ENCODE data around the gene LEPROT. TPM values are rescaled to one million over a fixed set of nuclear protein-coding genes. Genes with fewer than 3 reads are reported as not detected.

LEPROT gene
- polyA plus RNA-seq, 1 experiment = 86.7 TPM

- no peak overlapping the region for H3K27ac ChIP-seq (ENCODE audit: low read depth, low read length)
- CTCF ChIA-PET = interaction anchor here (0.7 to 3.8 kb wide), 4 partner anchors 11 to 424 kb away, joined by 3 to 89 read pairs (median 34); no protein-coding TSS in a partner anchor
- H3K27me3 ChIP-seq (ENCODE audit: control insufficient read depth, insufficient read depth, low read length) = no peaks in the 10 kb centered on the region
- H3K9me3 ChIP-seq (ENCODE audit: control insufficient read depth, insufficient read depth, low read length) = no peaks in the 10 kb centered on the region
- TF ChIP-seq, protein P1, sequence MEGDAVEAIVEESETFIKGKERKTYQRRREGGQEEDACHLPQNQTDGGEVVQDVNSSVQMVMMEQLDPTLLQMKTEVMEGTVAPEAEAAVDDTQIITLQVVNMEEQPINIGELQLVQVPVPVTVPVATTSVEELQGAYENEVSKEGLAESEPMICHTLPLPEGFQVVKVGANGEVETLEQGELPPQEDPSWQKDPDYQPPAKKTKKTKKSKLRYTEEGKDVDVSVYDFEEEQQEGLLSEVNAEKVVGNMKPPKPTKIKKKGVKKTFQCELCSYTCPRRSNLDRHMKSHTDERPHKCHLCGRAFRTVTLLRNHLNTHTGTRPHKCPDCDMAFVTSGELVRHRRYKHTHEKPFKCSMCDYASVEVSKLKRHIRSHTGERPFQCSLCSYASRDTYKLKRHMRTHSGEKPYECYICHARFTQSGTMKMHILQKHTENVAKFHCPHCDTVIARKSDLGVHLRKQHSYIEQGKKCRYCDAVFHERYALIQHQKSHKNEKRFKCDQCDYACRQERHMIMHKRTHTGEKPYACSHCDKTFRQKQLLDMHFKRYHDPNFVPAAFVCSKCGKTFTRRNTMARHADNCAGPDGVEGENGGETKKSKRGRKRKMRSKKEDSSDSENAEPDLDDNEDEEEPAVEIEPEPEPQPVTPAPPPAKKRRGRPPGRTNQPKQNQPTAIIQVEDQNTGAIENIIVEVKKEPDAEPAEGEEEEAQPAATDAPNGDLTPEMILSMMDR (IDR thresholded peaks at IDR 0.05; ENCODE audit: low read depth, low read length) = no peak
- no peak overlapping the region for H3K4me3 ChIP-seq (ENCODE audit: low read depth, low read length)
- no peak for DNase-seq (ENCODE audit: low read depth, low spot score)
- POLR2A ChIA-PET = no interaction called here
These were observed 8.6 kb downstream of the LEPROT start for GRCh38 chr1:65429078-65429477.

- DNase-seq (ENCODE audit: low read depth, low spot score) = no peak
- CTCF ChIA-PET = interaction anchor here (1.1 to 3.8 kb wide), 6 partner anchors 8 to 261 kb away, joined by 3 to 89 read pairs (median 19); no protein-coding TSS in a partner anchor
- no peak overlapping the region for H3K4me3 ChIP-seq (ENCODE audit: low read depth, low read length)
- no peaks in the 10 kb centered on the region for H3K27me3 ChIP-seq (ENCODE audit: control insufficient read depth, insufficient read depth, low read length)
- POLR2A ChIA-PET = no interaction called here
- peak overlapping the region; percentile 32 for H3K27ac ChIP-seq (ENCODE audit: low read depth, low read length)
- no peaks in the 10 kb centered on the region for H3K9me3 ChIP-seq (ENCODE audit: control insufficient read depth, insufficient read depth, low read length)
- TF ChIP-seq, protein P1 (IDR thresholded peaks at IDR 0.05; ENCODE audit: low read depth, low read length) = no peak
These were observed 9.3 kb downstream of the LEPROT start for GRCh38 chr1:65429806-65430205.

DNA sequence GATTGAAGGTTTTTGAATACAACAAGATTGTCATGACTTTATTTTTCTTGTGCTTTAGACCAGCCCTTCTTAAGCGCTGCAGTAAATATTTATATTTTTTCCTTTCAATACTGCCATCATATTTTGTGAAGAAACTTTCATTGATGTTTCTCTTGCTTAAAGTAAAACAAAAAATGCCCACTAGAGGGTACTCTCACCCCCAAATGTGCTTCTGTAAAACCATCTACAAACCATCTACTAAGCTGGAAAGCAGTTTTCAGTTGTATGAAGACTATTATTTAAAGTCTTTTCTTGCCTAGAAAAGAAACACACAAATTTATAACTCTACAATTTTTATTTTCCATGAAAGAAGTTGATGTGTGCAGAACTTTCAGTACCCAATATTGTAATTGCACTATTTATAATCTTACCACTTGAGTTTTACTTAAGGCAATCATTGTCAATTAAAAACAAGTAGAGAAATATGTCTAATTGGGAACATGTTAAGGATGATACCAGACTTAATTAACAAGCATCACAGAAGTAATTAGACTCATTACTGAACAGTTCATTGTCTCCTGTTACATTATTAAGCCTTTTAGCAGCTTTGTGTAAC, 10.7 kb downstream of the LEPROT start:
- Histone ChIP-seq H3K9me3 (ENCODE audit: control insufficient read depth, insufficient read depth, low read length) (no peaks in the 10 kb centered on the region), H3K27ac (ENCODE audit: low read depth, low read length) (no peak overlapping the region), H3K4me3 (ENCODE audit: low read depth, low read length) (no peak overlapping the region), H3K27me3 (ENCODE audit: control insufficient read depth, insufficient read depth, low read length) (no peaks in the 10 kb centered on the region)
- DNase-seq (ENCODE audit: low read depth, low spot score) = no peak
- TF ChIP-seq, protein P1 (IDR thresholded peaks at IDR 0.05; ENCODE audit: low read depth, low read length) = peak; percentile 69
- CTCF ChIA-PET = interaction anchor here (0.7 to 3.8 kb wide), 19 partner anchors 9 to 1014 kb away, joined by 3 to 89 read pairs (median 4); partner anchors contain the start of genes LEPR and LEPROT
- POLR2A ChIA-PET = no interaction called here

DNA sequence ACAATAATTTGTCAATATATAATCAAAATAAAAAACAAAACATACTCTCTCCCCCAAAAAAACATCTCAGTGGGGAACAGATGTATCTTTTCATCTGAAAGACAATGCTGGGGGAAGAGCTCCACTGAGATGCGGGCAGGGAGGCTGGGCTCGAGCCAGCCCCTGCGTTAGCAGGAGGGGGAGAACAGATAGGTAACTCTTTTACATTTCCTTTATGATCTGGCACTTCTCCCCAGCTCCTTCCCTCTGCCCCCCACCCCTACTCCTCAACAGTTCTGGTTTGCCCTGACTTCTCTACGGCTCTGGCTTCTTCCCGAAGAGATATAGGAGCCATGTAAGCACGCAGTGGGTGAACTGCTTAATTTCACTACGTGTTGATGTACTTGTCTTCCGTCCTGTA, 12.4 kb downstream of the LEPROT start:
- TF ChIP-seq, protein P1 (IDR thresholded peaks at IDR 0.05; ENCODE audit: low read depth, low read length) = no peak
- Histone ChIP-seq H3K4me3 (ENCODE audit: low read depth, low read length) (no peak overlapping the region), H3K27ac (ENCODE audit: low read depth, low read length) (no peak overlapping the region), H3K9me3 (ENCODE audit: control insufficient read depth, insufficient read depth, low read length) (no peaks in the 10 kb centered on the region), H3K27me3 (ENCODE audit: control insufficient read depth, insufficient read depth, low read length) (no peaks in the 10 kb centered on the region)
- ChIA-PET POLR2A (no interaction called here), CTCF (interaction anchor here (1.6 kb wide), 1 partner anchor 255 kb away, joined by 9 read pairs; no protein-coding TSS in a partner anchor)
- no peak for DNase-seq (ENCODE audit: low read depth, low spot score)

DNA sequence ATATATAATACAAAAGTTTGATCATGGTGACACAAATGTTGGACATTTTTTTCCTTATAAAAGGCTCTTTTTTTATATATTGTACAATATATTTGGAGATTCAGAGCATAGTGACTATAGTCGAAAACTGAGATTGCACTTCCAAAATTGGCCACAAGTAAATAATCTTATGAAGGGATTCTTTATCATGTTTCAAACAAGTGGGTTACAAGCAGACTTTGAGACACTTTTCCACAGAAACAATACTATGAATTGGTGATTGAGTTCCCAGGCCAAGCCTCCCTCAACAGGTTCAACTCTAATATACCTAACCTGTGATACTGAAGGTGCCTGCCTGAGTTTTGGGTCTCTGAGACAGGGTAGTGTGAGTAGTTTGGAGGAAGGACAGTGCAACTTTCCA, 13.8 kb downstream of the LEPROT start:
- ChIA-PET POLR2A (no interaction called here), CTCF (interaction anchor here (1.6 to 5.0 kb wide), 2 partner anchors 254 kb away, joined by 9 to 32 read pairs; no protein-coding TSS in a partner anchor)
- H3K27me3 ChIP-seq (ENCODE audit: control insufficient read depth, insufficient read depth, low read length) = no peaks in the 10 kb centered on the region
- TF ChIP-seq, protein P1 (IDR thresholded peaks at IDR 0.05; ENCODE audit: low read depth, low read length) = 0 out of 2 replicates have a peak, but pooled peaks have one; percentile 4
- H3K27ac ChIP-seq (ENCODE audit: low read depth, low read length) = no peak overlapping the region
- H3K4me3 ChIP-seq (ENCODE audit: low read depth, low read length) = no peak overlapping the region
- no peaks in the 10 kb centered on the region for H3K9me3 ChIP-seq (ENCODE audit: control insufficient read depth, insufficient read depth, low read length)
- DNase-seq (ENCODE audit: low read depth, low spot score) = no peak
